NCI-H82 treated with DMSO at 0.1 percent for 48 hours (cell line): ENCODE results near the gene RAPH1.

Experiments used
- DNase-seq: peaks from one replicate; lab custom pipeline; 2025; ENCODE audit not compliant: unreplicated experiment; lab: John Stamatoyannopoulos, UW

Gene RAPH1

DNA sequence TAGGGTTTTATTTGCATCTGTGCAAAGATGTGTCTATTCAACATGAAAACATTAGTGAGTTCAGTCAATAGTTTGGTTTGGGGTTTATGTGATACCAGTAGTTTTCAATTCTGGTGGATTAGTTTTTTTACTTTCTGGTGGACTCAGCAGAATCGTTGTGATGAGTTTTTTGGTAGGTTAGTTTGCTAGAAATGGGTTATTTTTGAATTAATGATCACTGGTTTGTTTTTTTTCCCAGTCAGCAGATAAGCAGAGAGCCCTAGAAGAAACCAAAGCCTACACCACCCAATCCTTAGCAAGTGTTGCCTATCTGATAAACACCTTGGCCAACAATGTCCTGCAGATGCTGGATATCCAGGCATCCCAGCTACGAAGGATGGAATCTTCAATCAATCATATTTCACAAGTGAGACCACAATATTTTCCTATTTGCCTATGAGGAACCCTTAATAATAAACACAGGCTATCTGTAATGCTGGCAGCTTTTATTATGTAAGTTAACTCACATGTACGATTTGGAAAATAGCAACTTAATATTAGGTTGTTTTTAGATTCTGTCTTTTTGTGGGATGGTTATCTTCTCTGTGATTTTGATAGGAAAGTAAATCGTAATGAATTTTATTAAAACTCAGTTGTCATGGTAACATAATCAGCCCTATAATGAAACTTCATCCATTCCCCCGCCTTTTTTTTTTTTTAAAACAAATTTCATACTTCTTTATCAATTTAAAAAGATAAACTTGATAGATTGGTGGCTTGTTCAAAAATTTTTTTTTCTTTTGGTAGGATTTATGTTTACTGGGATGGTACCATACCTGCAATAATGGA, 168.2 kb downstream of the RAPH1 start:
- DNase-seq, result no peak

DNA sequence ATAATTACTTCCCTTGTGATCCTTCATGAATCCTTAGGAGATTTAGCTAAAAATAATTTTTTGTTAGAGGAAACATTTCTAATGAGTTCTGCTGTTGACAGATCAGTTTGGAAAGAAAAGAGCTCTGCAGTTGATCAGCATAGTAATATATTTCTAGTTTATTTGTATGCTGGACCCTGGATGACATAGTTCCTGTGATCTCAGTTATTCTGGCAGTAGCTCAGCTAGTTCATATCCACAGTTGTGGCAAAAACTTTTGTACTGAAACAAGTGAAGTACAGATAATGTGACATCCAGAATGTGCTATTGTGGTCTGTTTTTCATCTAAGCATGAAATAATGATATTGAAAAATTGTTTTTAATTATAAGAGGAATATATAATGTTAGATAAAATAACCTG, 173.2 kb downstream of the RAPH1 start:
- DNase-seq, result no peak

DNA sequence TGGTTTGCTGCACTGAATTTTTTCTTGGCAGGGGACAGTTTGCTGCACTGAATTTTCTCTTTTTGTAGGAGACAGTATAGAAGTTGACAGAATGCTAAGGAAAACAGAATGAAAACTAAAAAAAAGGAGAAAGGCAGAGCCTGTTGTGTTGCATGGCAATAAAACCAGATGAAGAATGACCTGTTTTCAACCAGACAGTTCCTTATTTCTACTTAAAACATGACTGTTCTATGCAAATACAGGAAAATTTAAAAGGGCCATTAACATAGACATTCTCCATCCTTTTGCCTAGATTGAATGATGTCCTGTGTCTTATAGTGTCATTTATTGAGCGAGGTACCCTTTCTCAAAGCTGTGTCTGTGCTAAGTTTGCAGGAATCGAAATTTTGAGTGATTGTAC, 173.6 kb downstream of the RAPH1 start:
- DNase-seq, result no peak

DNA sequence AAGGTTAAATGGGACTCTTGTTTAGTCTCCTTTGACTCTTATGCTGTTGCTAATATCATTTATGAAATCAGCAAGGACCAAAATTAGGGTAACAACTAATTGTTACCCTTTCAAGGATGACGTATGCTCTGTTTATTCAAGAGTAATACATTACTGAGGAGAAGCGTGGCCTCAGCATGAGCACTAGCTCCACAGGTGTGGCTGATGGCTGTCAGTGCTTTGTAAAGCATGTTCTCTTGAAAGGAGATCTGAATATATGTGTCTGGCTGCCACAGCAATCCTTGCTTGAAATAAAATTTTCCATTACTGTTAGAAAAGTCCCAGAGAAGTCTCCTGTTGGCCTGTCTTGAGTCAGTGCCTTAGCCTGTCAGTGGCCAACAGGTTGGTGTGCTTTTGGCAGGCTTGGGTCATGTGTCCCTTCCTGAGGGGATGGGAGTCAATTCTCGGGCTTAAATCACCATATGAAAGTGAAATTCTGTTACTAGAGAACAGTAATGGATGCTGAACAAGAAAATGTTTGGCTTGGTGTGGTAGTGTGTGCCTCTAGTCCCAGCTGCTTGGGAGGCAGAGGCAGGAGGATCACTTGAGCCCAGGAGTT, 174.2 kb downstream of the RAPH1 start:
- no peak for DNase-seq

DNA sequence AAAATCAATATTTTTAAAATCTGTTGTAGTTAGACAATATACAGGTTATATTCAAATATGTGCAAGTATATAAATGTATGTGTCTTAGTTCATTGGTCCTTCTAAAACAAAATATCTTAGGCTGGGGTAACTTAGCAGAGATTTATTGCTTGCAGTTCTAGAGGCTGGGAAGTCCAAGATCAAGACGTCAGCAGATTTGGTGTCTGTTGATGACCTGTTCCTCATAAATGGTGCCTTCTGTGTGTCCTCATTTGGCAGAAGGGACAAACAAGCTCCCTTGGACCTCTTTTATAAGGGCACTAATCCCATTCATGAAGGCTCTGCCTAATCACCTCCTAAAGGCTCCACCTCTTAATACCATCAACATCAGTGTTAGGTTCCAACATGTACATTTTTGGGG, 175.7 kb downstream of the RAPH1 start:
- no peak for DNase-seq

DNA sequence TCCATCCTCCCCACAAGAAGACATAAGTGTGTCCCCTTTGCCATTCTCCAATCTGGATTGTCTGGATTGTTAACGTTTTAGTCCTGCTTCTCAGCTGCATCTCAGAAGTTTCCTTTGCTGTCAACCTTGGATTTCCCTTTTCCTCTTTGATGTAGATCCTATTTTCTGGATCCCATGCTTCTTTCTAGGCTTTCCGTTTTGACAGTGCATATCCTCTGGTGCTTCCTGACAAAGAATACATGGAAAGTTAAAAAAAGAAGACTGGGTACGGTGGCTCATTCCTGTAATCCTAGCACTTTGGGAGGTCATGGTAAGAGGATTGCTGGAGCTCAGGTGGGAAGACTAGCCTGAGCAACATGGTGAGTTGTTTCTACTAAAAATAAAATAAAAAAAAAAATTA, 180.1 kb downstream of the RAPH1 start:
- DNase-seq, result no peak

DNA sequence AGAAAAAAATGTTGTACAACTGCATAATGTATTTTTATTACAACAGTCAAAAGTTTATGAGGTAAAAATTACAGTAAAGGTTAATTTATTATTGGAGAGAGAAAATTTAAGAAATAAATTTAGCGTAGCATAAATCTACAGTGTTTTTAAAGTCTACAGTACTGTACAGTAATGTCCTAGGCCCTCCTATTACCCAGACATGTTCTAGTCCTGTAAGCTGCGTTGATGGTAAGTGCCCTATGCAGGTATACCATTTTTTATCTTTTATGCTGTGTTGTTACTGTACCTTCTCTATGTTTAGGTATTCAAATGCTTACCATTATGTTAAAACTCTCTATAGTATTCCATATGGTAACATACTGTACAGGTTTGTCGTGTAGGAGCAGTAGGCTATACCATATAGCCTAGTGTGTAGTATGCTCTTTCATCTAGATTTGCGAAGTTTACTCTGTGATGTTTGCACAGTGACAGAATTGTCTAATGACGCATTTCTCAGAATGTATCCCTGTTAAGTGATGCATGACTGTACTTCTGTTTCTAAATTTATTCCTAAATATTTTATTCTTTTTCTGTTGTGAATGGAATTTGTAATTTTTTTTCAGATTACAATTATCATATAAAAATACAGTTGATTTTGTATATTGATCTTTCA, 182.4 kb downstream of the RAPH1 start:
- no peak for DNase-seq

DNA sequence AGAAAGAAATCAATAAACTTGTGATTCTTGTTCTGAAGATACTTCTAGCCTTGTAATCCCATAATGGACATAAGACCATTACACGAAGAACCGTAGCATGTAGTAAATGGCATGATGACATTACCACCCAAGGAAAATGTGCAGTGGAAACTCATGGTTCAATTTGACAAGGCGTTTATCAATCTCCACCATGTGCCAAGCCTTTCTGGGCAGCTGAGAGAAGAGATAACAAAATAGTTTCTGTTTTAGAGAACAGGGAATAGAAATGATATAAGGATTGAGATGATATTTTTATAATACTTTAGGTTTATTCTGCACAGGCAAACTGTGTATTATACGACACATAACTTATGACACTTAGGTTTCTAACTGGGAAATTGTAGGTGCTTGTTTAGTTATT, 187.7 kb downstream of the RAPH1 start:
- no peak for DNase-seq

DNA sequence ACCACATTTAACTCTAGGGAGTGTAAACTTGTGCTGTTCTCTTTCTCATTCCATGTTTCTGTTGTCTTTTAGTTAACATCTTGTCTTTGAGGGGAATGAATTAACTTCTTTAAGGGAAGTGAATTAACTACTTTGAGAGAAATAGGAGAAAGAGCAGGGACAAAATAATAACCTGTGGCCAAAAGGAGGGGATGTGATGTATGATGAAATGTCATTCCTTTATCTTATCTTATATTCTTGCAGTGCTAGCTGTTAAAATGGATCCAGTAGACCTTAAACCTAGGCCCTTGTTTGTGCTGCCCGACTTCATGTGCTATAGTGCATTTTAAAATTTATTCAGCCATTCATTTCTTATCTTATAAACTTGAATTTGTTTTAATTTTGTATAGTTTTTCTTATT, 188.5 kb downstream of the RAPH1 start:
- no peak for DNase-seq

DNA sequence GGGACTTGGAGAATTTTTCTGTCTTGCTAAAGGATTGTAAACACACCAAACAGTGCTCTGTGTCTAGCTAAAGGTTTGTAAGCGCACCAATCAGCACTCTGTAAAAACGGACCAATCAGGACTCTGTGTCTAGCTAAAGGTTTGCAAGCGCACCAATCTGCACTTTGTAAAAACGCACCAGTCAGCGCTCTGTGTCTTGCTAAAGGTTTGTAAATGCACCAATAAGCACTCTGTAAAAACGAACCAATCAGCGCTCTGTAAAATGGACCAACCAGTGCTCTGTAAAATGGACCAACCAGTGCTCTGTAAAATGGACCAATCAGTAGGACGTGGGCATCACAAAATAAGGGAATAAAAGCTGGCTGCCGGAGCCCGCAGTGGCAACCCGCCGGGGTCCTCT, 190.4 kb downstream of the RAPH1 start:
- DNase-seq, result no peak
